ENCODE results near the gene IPCEF1.

The IPCEF1 gene

GRCh38 chr6:154301839-154302752, 54.5 kb downstream of the IPCEF1 start:
- Histone ChIP-seq H3K9me3 (ENCODE audit: severe bottlenecking) (no peaks in the 10 kb centered on the region), H3K27me3 (ENCODE audit: insufficient read depth, low read depth, severe bottlenecking) (no peaks in the 10 kb centered on the region), H3K27ac (no peak overlapping the region), H3K36me3 (no peaks in the 10 kb centered on the region), H3K4me3 (ENCODE audit: low read depth, low read length) (no peak overlapping the region)
- DNase-seq = no peak
- no peak for TF ChIP-seq CTCF (IDR thresholded peaks at IDR 0.05; ENCODE audit: low read depth, low read length)

DNA sequence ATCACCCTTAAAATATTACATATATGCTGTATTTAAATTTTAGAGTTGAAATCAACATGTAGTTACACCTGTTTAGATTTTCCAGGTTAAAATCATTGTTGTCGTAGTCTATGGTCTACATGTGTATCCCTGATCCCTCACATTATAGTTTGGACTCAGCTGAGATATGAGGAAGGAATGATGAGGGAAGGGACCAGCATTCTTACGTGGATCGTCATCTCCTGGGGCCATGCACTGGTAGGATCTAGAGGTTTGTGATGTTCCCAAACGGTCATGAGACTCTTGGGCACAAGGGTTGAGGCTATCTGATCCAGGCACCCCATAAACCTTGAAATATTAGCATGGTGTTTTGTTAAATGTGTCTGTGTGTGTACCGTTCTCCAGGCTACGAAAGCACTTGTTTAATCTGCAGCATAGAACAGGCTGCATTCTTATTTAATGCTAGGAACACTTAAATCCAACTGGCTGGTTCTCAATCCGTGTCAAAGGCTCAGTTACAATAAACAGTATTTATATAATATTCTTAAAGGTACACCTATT, 55.4 kb downstream of the IPCEF1 start:
- DNase-seq = no peak
- no peaks in the 10 kb centered on the region for H3K27me3 ChIP-seq (ENCODE audit: insufficient read depth, low read depth, severe bottlenecking)
- H3K27ac ChIP-seq = no peak overlapping the region
- TF ChIP-seq CTCF (IDR thresholded peaks at IDR 0.05; ENCODE audit: low read depth, low read length) = no peak
- H3K36me3 ChIP-seq = no peaks in the 10 kb centered on the region
- no peak overlapping the region for H3K4me3 ChIP-seq (ENCODE audit: low read depth, low read length)
- H3K9me3 ChIP-seq (ENCODE audit: severe bottlenecking) = no peaks in the 10 kb centered on the region

DNA sequence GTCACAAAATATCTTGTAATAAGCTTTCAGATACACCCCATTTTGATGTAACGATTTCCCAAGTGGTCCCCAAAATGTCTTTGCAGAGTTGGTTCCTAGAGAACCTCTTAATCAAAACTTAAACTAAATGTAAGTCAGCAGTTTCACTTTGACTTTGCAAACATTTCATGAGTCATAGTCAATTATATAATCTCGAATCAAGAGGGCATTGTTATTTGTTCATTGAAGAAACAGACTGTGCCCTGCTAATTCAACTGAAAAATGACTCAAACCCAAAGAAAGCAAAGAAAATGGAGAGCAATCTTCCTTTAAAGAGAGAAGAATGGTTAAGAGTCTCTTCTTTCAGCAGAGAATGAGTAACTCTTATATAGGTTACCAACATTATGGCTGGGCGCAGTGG, 58.3 kb downstream of the IPCEF1 start:
- no peaks in the 10 kb centered on the region for H3K27me3 ChIP-seq (ENCODE audit: insufficient read depth, low read depth, severe bottlenecking)
- no peaks in the 10 kb centered on the region for H3K9me3 ChIP-seq (ENCODE audit: severe bottlenecking)
- H3K36me3 ChIP-seq = no peaks in the 10 kb centered on the region
- H3K4me3 ChIP-seq (ENCODE audit: low read depth, low read length) = no peak overlapping the region
- DNase-seq = no peak
- H3K27ac ChIP-seq = no peak overlapping the region
- no peak for TF ChIP-seq CTCF (IDR thresholded peaks at IDR 0.05; ENCODE audit: low read depth, low read length)

- no peak for TF ChIP-seq CTCF (IDR thresholded peaks at IDR 0.05; ENCODE audit: low read depth, low read length)
- no peak overlapping the region for H3K4me3 ChIP-seq (ENCODE audit: low read depth, low read length)
- no peaks in the 10 kb centered on the region for H3K9me3 ChIP-seq (ENCODE audit: severe bottlenecking)
- no peak for DNase-seq
- H3K27ac ChIP-seq = no peak overlapping the region
- H3K36me3 ChIP-seq = no peaks in the 10 kb centered on the region
- H3K27me3 ChIP-seq (ENCODE audit: insufficient read depth, low read depth, severe bottlenecking) = no peaks in the 10 kb centered on the region
These were observed 58.9 kb downstream of the IPCEF1 start for GRCh38 chr6:154297721-154298120.

DNA sequence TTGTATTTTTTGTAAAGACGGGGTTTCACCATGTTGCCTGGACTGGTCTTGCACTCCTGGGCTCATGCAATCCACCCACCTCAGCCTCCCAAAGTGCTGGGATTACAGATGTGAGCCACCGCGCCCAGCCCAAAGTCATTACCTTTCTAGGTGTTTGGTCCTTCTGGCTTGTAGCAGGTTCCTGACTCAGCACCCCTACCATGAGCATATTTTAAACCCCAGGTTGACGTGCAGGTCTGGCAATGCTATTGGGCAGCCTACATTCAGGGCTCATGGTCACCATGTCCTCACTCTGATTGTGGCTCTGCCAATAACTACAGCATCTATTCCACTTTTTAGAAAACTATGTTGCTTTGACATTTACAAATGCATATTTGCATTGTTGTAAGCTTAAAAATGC, 59.4 kb downstream of the IPCEF1 start:
- H3K27ac ChIP-seq = no peak overlapping the region
- no peaks in the 10 kb centered on the region for H3K36me3 ChIP-seq
- no peaks in the 10 kb centered on the region for H3K9me3 ChIP-seq (ENCODE audit: severe bottlenecking)
- no peak for TF ChIP-seq CTCF (IDR thresholded peaks at IDR 0.05; ENCODE audit: low read depth, low read length)
- H3K27me3 ChIP-seq (ENCODE audit: insufficient read depth, low read depth, severe bottlenecking) = no peaks in the 10 kb centered on the region
- DNase-seq = no peak
- H3K4me3 ChIP-seq (ENCODE audit: low read depth, low read length) = no peak overlapping the region
